Adrenal gland (tissue), 12 donors: ENCODE measurements around the gene ZNF296. TPM values are rescaled to one million over a fixed set of nuclear protein-coding genes. Genes with fewer than 3 reads are reported as not detected.

Source experiments
- DNase-seq, 7 donors: peaks; one replicate each; pipeline ENCODE4 v3.0.0-alpha.2; 2019 to 2020
- H3K27ac ChIP-seq, 5 donors: fragments of 200-600 bp; sonication (generic) in 4 of 5; 1 replicate in 3 of 5; 2 replicates in 2 of 5; pipeline versions ENCODE4 v1.5.1 to v1.8.0; 2016 to 2020; ENCODE audit warnings: mild to moderate bottlenecking in 1 of 5
- H3K27me3 ChIP-seq: fragments of 200-600 bp; 2 replicates; pipeline ENCODE4 v1.8.0; 2021
- H3K36me3 ChIP-seq, 2 donors: fragments of 200-600 bp; replicated peaks in 1 of 2; 1 replicate in 1 of 2; 2 replicates in 1 of 2; pipeline versions ENCODE4 v1.5.1 to v1.8.0; 2018 to 2022
- H3K4me1 ChIP-seq, 2 donors: fragments of 200-600 bp; replicated peaks in 1 of 2; 1 replicate in 1 of 2; 2 replicates in 1 of 2; pipeline versions ENCODE4 v1.5.1 to v1.8.0; 2018 to 2021
- H3K4me3 ChIP-seq, 4 donors: fragments of 200-600 bp; sonication (generic) in 3 of 4; one replicate each; pipeline ENCODE4 v1.5.1; 2016 to 2018
- H3K9me3 ChIP-seq, 3 donors: fragments of 200-600 bp; sonication (generic) in 1 of 3; replicated peaks in 1 of 3; 1 replicate in 2 of 3; 2 replicates in 1 of 3; pipeline versions ENCODE4 v1.5.1 to v1.8.0; 2016 to 2021
- CTCF ChIP-seq, 6 experiments: fragments of 450-650 bp in 4 of 6; fragments of 200-600 bp in 2 of 6; sonication (generic) in 1 of 6; IDR thresholded peaks; 1 replicate in 5 of 6; 2 replicates in 1 of 6; pipeline versions ENCODE4 v1.5.1 to v1.8.0; 2016 to 2021; ENCODE audit warnings: antibody characterized with exemption in 6 of 6, mild to moderate bottlenecking in 2 of 6, moderate library complexity in 1 of 6
- POLR2A ChIP-seq, 2 donors: fragments of 450-650 bp; IDR thresholded peaks; one replicate each; pipeline ENCODE4 v1.6.1; 2017; ENCODE audit warnings: antibody characterized with exemption in 2 of 2, mild to moderate bottlenecking in 2 of 2, moderate library complexity in 1 of 2
- WGBS, 4 donors: extraction: QIAGEN DNeasy Blood & Tissue Kit in 2 of 4; methylation state at CpG; one replicate each; pipeline versions ENCODE4 v1.1.5 to v1.1.7; 2013 to 2017; 5-methylcytosine and 5-hydroxymethylcytosine counted together
- intact Hi-C, 2 donors: fragments of 100-400 bp; cut with DNase I; formaldehyde crosslinking; loops; one replicate each; pipeline versions ENCODE4 v1.14.1 to v1.15.0; 2022 to 2023
- polyA plus RNA-seq, 3 donors: library from polyadenylated mRNA; stranded (reverse); fragments of 200-250 nt in 2 of 3; fragments of 350-450 nt in 1 of 3; fragmentation: Illumina TruSeq in 1 of 3; extraction: RNeasy Lipid Tissue Mini Kit (QIAGEN cat#74804) in 1 of 3; gene quantifications; one replicate each; pipeline ENCODE4 v1.2.3, GENCODE V29; 2013 to 2014
- total RNA-seq, 9 donors: library from RNA; depleted of rRNA in 4 of 9; stranded (reverse); fragments of >200 nt in 4 of 9; fragments of 120-200 nt in 1 of 9; fragmentation: NEBNext Ultra II Directional in 1 of 9; extraction: Animal tissue kit (Norgen Biotek cat#: 25700) in 1 of 9; gene quantifications; one replicate each; pipeline versions ENCODE4 v1.1.0 to v1.2.4, GENCODE V29; 2013 to 2023
- donor health status: healthy with polysubstance abuse.
- donor health status: Bipolar disorder and iron deficiency.
- donor health status: DM: yes; HTN: yes; CAD: no.
- donor health status: DM: no; HTN: no; CAD: no.
- donor health status: DM: no; HTN: no; CAD: no.
- donor health status: DM: yes; HTN: yes; CAD: no.

Gene ZNF296
- total and polyA plus RNA-seq, 12 donors, result 0.06 to 13.2 (median 0.81) TPM; not detected in 2

GRCh38 chr19:45094707-45095106, 18.4 kb upstream of the ZNF296 start:
- intact Hi-C loops, result loop anchor here in 1 of 2 donors (5.0 kb wide), 1 partner anchor 33 kb away; no protein-coding TSS in a partner anchor
- peaks cover 49 to 71% of the 10 kb centered on the region in 2 donors for H3K4me1 ChIP-seq
- 61 to 72% (median 66%) methylated on average over 5 of the region's 5 CpGs for WGBS, 4 donors
- H3K36me3 ChIP-seq, result no peaks in the 10 kb centered on the region
- TF ChIP-seq CTCF (IDR thresholded peaks at IDR 0.05), result no peak
- TF ChIP-seq POLR2A (IDR thresholded peaks at IDR 0.05), result no peak
- no peak for DNase-seq
- H3K9me3 ChIP-seq, result no peaks in the 10 kb centered on the region
- H3K27me3 ChIP-seq, result no peaks in the 10 kb centered on the region
- no peak overlapping the region for H3K4me3 ChIP-seq
- H3K27ac ChIP-seq, result peak overlapping the region in 3 of 5 donors; percentile 8 to 99 (median 98)

- Histone ChIP-seq H3K4me3 (peak overlapping the region in 2 of 4 donors; percentile 77 to 93), H3K9me3 (no peaks in the 10 kb centered on the region), H3K27me3 (no peaks in the 10 kb centered on the region), H3K36me3 (no peaks in the 10 kb centered on the region), H3K27ac (peak overlapping the region in 2 of 5 donors; percentile 92 to 99), H3K4me1 (peaks cover 44 to 65% of the 10 kb centered on the region in 2 donors)
- no peak for DNase-seq
- WGBS, 4 donors, result 65 to 75% (median 67%) methylated on average over 8 to 9 of the region's 9 CpGs
- TF ChIP-seq POLR2A (IDR thresholded peaks at IDR 0.05) (no peak), CTCF (IDR thresholded peaks at IDR 0.05) (no peak)
- intact Hi-C loops, result loop anchor here in 1 of 2 donors (5.0 kb wide), 1 partner anchor 33 kb away; no protein-coding TSS in a partner anchor
Measured at GRCh38 chr19:45094137-45094536, 17.9 kb upstream of the ZNF296 start.

GRCh38 chr19:45092747-45093678, 16.7 kb upstream of the ZNF296 start, which contains the start of gene PPP1R37:
TSS of gene PPP1R37 (plus strand) at chr19:45093179. CDS start at chr19:45093326, 147 bp downstream.
- intact Hi-C loops, result loop anchor here in 1 of 2 donors (5.0 kb wide), 1 partner anchor 34 kb away; no protein-coding TSS in a partner anchor
- H3K27ac ChIP-seq, result peak within 1 kb of the TSS; percentile 78 to 99 (median 92)

More at GRCh38 chr19:45092747-45093678, 16.7 kb upstream of the ZNF296 start, which contains the start of gene PPP1R37:
- WGBS, 4 donors, result 0% methylated on average over 35 to 103 of the region's 103 CpGs
- Histone ChIP-seq H3K27me3 (no peaks in the 10 kb centered on the region), H3K9me3 (no peaks in the 10 kb centered on the region), H3K4me3 (peak within 1 kb of the TSS; percentile 46 to 97 (median 85)), H3K36me3 (peaks cover 0 to 6% of the 10 kb centered on the region in 2 donors), H3K4me1 (peaks cover 35 to 54% of the 10 kb centered on the region in 2 donors)
- peak; percentile 94 to 98 (median 96) for DNase-seq
- TF ChIP-seq POLR2A (IDR thresholded peaks at IDR 0.05), result peak; percentile 61 to 89
- TF ChIP-seq CTCF (IDR thresholded peaks at IDR 0.05), result peak in 5 of 6 experiments; percentile 16 to 53 (median 42)
